Karpas-422 (cell line): ENCODE data around the gene OTUD7B. TPM values are rescaled to one million over a fixed set of nuclear protein-coding genes. Genes with fewer than 3 reads are reported as not detected.
"Not testable (repeated sequence)": the region's sequence is repeated elsewhere in the genome, so short reads cannot be mapped to it uniquely, and the experiment has no call there.

Experiments
- DNase-seq: peaks from one replicate; pipeline ENCODE4 v3.0.0-alpha.2; 2015
- H2AFZ ChIP-seq: fragments of 200-600 bp; sonication (generic); 2 replicates; pipeline ENCODE4 v1.6.1; 2014; ENCODE audit warnings: antibody characterized with exemption, low read length, mixed read lengths
- H3K27ac ChIP-seq: fragments of 200-600 bp; sonication (generic); 2 replicates; pipeline ENCODE4 v1.5.1; 2014; ENCODE audit warnings: mild to moderate bottlenecking, low read length, moderate library complexity
- H3K27me3 ChIP-seq: fragments of 200-600 bp; sonication (generic); 2 replicates; pipeline ENCODE4 v1.6.1; 2014; ENCODE audit warnings: low read length, mixed read lengths
- H3K36me3 ChIP-seq: fragments of 200-600 bp; sonication (generic); 2 replicates; pipeline ENCODE4 v1.6.1; 2014; ENCODE audit warnings: low read length, mixed read lengths; ENCODE audit not compliant: insufficient read depth
- H3K4me1 ChIP-seq: fragments of 200-600 bp; sonication (generic); 2 replicates; pipeline ENCODE4 v1.6.1; 2014; ENCODE audit warnings: mild to moderate bottlenecking, low read length, mixed read lengths
- H3K4me2 ChIP-seq: fragments of 200-600 bp; sonication (generic); 2 replicates; pipeline ENCODE4 v1.6.1; 2014; ENCODE audit warnings: low read length, low read depth, mild to moderate bottlenecking; ENCODE audit not compliant: poor library complexity, severe bottlenecking
- H3K4me3 ChIP-seq: fragments of 200-600 bp; sonication (generic); 2 replicates; pipeline ENCODE4 v1.5.1; 2014; ENCODE audit warnings: mild to moderate bottlenecking, antibody characterized with exemption, low read length, mixed read lengths
- H3K79me2 ChIP-seq: fragments of 200-600 bp; sonication (generic); 2 replicates; pipeline ENCODE4 v1.6.1; 2014; ENCODE audit warnings: mild to moderate bottlenecking, low read length, mixed read lengths
- H3K9ac ChIP-seq: fragments of 200-600 bp; sonication (generic); 2 replicates; pipeline ENCODE4 v1.6.0; 2014; ENCODE audit warnings: low read length
- H3K9me2 ChIP-seq: fragments of 200-600 bp; sonication (generic), shearing (Covaris generic); replicated peaks from 2 replicates; pipeline ENCODE4 v1.6.0; 2014; ENCODE audit warnings: mild to moderate bottlenecking, low read length, moderate library complexity; ENCODE audit not compliant: insufficient read depth
- H3K9me3 ChIP-seq: fragments of 300-700, 200-600 bp; sonication (generic); 2 replicates; pipeline ENCODE4 v1.6.1; 2014; ENCODE audit warnings: low read length, mixed read lengths
- H4K20me1 ChIP-seq: fragments of 200-600 bp; sonication (generic); 2 replicates; pipeline ENCODE4 v1.6.1; 2014; ENCODE audit warnings: mild to moderate bottlenecking, antibody characterized with exemption, low read length, low read depth; ENCODE audit not compliant: insufficient read depth
- total RNA-seq: library from RNA; depleted of rRNA; stranded (reverse); fragments of >200 nt; shearing (Covaris generic); gene quantifications from 2 replicates; pipeline ENCODE4 v1.2.3, GENCODE V29; 2014; ENCODE audit warnings: low replicate concordance; rRNA removed

The OTUD7B gene
- 2.4 and 3.6 TPM in 2 replicates for total RNA-seq

DNA sequence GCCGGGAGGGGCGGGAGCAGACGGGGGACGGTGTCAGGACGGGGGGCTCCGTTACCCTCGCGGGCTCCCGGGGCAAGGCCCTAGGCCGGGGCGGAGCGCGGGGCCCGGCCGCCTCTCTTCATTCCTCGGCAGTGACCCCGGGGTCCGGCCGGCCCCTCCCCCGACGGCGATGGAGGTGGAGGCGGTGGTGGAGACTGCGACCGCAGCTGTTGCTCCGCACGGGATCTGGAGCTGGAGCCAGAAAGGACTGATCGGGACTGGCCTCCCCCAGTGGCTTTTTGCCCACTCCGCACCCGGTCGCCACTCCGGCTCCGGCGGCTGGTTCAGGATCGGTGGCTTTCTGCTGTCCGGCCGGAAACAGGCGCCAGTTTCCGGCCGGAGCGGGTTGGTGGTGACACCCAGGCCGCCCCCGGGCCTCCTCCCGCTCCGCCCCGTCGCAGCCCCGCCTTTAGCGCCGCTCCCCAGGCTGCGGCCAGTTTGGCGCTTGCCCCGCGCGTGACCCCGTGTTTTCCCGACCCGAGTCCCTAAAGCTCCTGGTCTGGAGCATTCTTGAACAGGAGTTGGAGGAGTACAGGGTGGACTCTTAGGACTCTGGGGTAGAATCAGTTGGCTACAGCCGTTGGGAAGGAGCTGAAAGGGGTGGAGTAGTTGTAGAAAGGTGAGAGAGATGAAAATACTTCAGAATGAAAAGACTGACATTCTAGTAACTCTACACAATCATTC lies at the start of gene OTUD7B:
Gene OTUD7B, minus strand, starts transcription at position 334 of the 723 bp plus-strand sequence. CDS start 33,216 bp downstream, outside the sequence.
- peak; percentile 92 for DNase-seq
- Histone ChIP-seq H2AFZ (peak within 1 kb of the TSS; percentile 97), H3K9ac (peak within 1 kb of the TSS; percentile 87), H3K27me3 (no peaks in the 10 kb centered on the region), H3K4me3 (peak within 1 kb of the TSS; percentile 92), H3K9me3 (no peaks in the 10 kb centered on the region), H3K79me2 (no peaks in the 10 kb centered on the region), H3K27ac (no peak within 1 kb of the TSS), H3K4me2 (peak within 1 kb of the TSS; percentile 98), H4K20me1 (peaks cover 20% of the 10 kb centered on the region), H3K36me3 (no peaks in the 10 kb centered on the region), H3K4me1 (peaks cover 18% of the 10 kb centered on the region), H3K9me2 (no peaks in the 10 kb centered on the region)

DNA sequence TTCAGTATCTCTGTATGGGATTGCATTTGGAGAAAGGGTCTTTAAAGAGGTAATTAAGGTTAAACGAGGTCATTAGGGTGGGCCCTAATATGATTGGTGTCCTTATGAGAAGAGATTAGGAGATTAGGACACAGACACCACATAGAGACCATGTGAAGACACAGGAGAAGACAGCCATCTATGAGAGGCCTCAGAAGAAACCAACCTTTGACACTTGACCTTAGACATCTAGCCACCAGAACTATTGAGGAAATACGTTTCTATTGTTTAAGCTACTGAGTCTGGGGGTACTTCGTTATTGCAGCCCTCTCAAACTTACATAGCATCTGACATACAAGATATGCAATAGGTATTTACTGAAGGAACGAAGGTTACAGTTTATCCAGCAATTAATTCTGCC lies 49.7 kb upstream of the OTUD7B start:
- no peak overlapping the region for H3K4me3 ChIP-seq
- H3K9me2 ChIP-seq, result no peaks in the 10 kb centered on the region
- no peak overlapping the region for H3K27ac ChIP-seq
- H4K20me1 ChIP-seq, result no peaks in the 10 kb centered on the region
- no peak for DNase-seq
- no peak overlapping the region for H3K9ac ChIP-seq
- H3K79me2 ChIP-seq, result no peaks in the 10 kb centered on the region
- no peaks in the 10 kb centered on the region for H3K36me3 ChIP-seq
- no peaks in the 10 kb centered on the region for H3K9me3 ChIP-seq
- no peaks in the 10 kb centered on the region for H3K4me1 ChIP-seq
- no peak overlapping the region for H2AFZ ChIP-seq
- no peak overlapping the region for H3K4me2 ChIP-seq
- H3K27me3 ChIP-seq, result no peaks in the 10 kb centered on the region

DNA sequence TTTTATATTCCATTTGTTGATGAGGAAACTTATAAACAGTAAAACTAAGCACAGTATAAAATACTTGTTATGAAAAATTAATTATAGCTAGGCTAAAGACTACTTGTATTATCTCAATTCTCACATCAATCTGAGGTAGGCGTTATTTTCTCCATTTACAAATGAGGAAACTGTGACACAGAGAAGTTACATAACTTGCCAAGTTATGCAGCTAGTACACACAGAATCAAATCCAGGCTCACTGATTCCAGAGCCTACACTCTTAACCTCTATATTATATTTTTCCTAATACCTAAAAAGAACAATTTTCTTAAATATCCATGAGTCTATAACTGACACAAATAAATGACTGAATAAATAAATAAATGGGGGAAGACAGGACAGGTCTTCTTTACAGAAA lies 45.9 kb upstream of the OTUD7B start:
- Histone ChIP-seq H3K36me3 (no peaks in the 10 kb centered on the region), H3K4me3 (no peak overlapping the region), H3K4me2 (no peak overlapping the region), H3K27me3 (no peaks in the 10 kb centered on the region), H3K9me2 (no peaks in the 10 kb centered on the region), H4K20me1 (no peaks in the 10 kb centered on the region), H3K27ac (no peak overlapping the region), H3K79me2 (no peaks in the 10 kb centered on the region), H3K4me1 (peaks cover 4% of the 10 kb centered on the region), H3K9me3 (no peaks in the 10 kb centered on the region), H3K9ac (no peak overlapping the region), H2AFZ (no peak overlapping the region)
- no peak for DNase-seq

DNA sequence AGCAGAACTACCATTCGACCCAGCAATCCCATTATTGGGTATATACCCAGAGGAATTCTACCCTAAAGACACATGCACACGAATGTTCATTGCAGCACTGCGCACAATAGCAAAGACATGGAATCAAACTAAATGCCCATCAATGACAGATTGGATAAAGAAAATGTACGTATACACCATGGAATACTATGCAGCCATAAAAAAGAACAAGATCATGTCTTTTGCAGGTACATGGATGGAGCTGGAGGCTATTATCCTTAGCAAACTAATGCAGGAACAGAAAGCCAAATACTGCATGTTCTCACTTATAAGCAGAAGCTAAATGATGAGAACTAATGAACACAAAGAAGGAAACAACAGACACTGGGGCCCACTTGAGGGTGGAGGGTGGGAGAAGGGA lies 45.0 kb upstream of the OTUD7B start:
- H3K9me3 ChIP-seq, H3K9ac ChIP-seq, H3K27me3 ChIP-seq, H3K36me3 ChIP-seq, H3K27ac ChIP-seq, H3K4me3 ChIP-seq, H3K79me2 ChIP-seq, H3K4me2 ChIP-seq, H4K20me1 ChIP-seq, H2AFZ ChIP-seq, DNase-seq, H3K4me1 ChIP-seq, H3K9me2 ChIP-seq: not testable (repeated sequence)

DNA sequence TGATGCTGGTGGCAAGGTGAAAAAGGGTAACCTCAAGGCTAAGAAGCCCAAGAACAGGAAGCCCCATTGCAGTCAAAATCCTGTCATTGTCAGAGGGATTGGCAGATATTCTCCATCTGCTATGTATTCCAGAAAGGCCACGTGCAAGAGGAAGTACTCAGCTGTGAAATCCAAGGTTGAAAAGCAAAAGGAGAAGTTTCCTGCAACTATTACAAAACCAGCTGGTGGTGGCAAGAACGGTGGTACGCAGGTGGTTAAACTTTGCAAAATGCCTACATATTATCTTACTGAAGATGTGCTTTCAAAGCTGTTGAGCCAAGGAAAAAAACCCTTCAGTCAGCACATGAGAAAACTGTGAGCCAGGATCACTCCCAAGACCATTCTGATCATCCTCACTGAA lies 43.4 kb upstream of the OTUD7B start:
- Histone ChIP-seq H3K4me1 (peaks cover 4% of the 10 kb centered on the region), H3K36me3 (no peaks in the 10 kb centered on the region), H3K4me2 (no peak overlapping the region), H3K9me3 (no peaks in the 10 kb centered on the region), H2AFZ (no peak overlapping the region), H3K79me2 (no peaks in the 10 kb centered on the region), H3K27ac (no peak overlapping the region), H3K4me3 (no peak overlapping the region), H4K20me1 (no peaks in the 10 kb centered on the region), H3K9ac (no peak overlapping the region), H3K9me2 (no peaks in the 10 kb centered on the region), H3K27me3 (no peaks in the 10 kb centered on the region)
- no peak for DNase-seq

DNA sequence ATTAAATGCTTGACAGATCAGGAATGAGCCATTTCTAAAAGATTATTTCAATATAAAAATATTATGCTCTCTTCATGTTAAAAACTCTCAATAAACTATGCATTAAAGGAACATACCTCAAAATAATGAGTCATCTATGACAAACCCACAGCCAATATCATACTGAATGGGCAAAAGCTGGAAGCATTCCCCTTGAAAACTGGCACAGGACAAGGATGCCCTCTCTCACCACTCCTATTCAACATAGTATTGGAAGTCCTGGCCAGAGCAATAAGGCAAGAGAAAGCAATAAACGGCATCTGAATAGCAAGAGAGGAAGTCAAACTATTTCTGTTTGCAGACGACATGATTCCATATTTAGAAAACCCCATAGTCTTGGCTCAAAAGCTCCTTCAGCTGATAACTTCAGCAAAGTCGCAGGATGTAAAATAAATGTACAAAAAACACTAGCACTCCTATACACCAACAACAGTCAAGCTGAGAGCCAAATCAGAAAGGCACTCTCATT lies 41.4 kb upstream of the OTUD7B start:
- not testable (repeated sequence) for H3K36me3 ChIP-seq, H4K20me1 ChIP-seq, H3K27ac ChIP-seq, H3K79me2 ChIP-seq, H3K4me3 ChIP-seq, H3K27me3 ChIP-seq, H3K4me1 ChIP-seq, H3K9me2 ChIP-seq, H3K9ac ChIP-seq, H3K9me3 ChIP-seq, H2AFZ ChIP-seq, H3K4me2 ChIP-seq, DNase-seq

DNA sequence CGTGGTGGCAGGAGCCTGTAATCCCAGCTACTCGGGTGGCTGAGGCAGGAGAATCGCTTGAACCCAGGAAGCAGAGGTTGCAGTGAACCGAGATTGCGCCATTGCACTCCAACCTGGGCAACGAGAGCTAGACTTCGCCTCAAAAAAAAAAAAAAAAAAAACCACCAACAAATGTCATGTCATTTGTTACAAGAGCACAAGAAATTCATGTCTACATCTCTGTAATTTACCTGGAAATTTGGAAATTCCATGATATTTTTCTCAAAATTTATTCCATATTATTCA lies 40.5 kb upstream of the OTUD7B start:
- DNase-seq, result no peak
- Histone ChIP-seq H3K36me3 (no peaks in the 10 kb centered on the region), H3K4me3 (no peak overlapping the region), H3K4me1 (peaks cover 4% of the 10 kb centered on the region), H2AFZ (no peak overlapping the region), H3K79me2 (no peaks in the 10 kb centered on the region), H3K27me3 (no peaks in the 10 kb centered on the region), H3K9me3 (no peaks in the 10 kb centered on the region), H4K20me1 (no peaks in the 10 kb centered on the region), H3K9me2 (no peaks in the 10 kb centered on the region), H3K9ac (no peak overlapping the region), H3K27ac (no peak overlapping the region), H3K4me2 (no peak overlapping the region)

DNA sequence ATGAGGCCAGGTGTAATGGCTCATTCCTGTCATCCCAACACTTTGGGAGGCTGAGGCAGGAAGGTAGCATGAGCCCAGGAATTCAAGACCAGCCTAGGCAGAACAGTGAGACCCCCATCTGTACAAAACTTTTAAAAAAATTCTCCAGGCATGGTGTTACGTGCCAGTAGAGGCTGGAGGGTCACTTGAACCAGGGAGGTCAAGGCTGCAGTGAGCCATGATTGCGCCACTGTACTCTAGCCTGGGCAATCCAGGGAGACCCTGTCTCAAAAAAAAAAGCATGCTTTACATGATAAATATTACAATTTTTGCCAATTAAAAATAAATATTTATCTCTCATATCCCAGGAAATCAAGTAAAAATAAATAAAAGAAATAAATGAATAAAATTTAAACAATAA lies 39.4 kb upstream of the OTUD7B start:
- no peaks in the 10 kb centered on the region for H3K9me3 ChIP-seq
- no peaks in the 10 kb centered on the region for H3K36me3 ChIP-seq
- H3K4me3 ChIP-seq, result no peak overlapping the region
- H3K9ac ChIP-seq, result no peak overlapping the region
- H4K20me1 ChIP-seq, result no peaks in the 10 kb centered on the region
- DNase-seq, result no peak
- H2AFZ ChIP-seq, result no peak overlapping the region
- peaks cover 4% of the 10 kb centered on the region for H3K4me1 ChIP-seq
- H3K4me2 ChIP-seq, result no peak overlapping the region
- no peak overlapping the region for H3K27ac ChIP-seq
- H3K79me2 ChIP-seq, result no peaks in the 10 kb centered on the region
- H3K27me3 ChIP-seq, result no peaks in the 10 kb centered on the region
- H3K9me2 ChIP-seq, result no peaks in the 10 kb centered on the region
